B cell (primary cell): ENCODE results near the gene NPAS3. TPM values are rescaled to one million over a fixed set of nuclear protein-coding genes. Genes with fewer than 3 reads are reported as not detected.

Experiments used
- ATAC-seq: fragments of 200-7000 bp; cut with Tn5 transposase; one replicate; pipeline ENCODE4 v1.10.0; 2021; ENCODE audit warnings: low read depth, mild to moderate bottlenecking, moderate number of reproducible peaks, moderate library complexity
- CTCF ChIA-PET: fragments of 350-600 bp; sonication (Branson Sonifier 250); formaldehyde crosslinking; loops from one replicate; lab custom pipeline; 2021; ENCODE audit warnings: antibody characterized with exemption, inconsistent platforms; lab: Charles Lee
- POLR2A ChIA-PET: fragments of 350-600 bp; sonication (Branson Sonifier 250); formaldehyde crosslinking; loops from one replicate; lab custom pipeline; 2021; ENCODE audit warnings: antibody characterized with exemption; lab: Charles Lee
- DNase-seq: peaks from one replicate; pipeline ENCODE4 v3.0.0; 2013
- H2AFZ ChIP-seq: 2 replicates; pipeline ENCODE4 v1.6.1; 2012; ENCODE audit warnings: mild to moderate bottlenecking, low read depth, low read length; ENCODE audit not compliant: insufficient read depth, poor library complexity, severe bottlenecking
- H3K27ac ChIP-seq, 2 donors: 1 replicate in 1 of 2; 2 replicates in 1 of 2; pipeline ENCODE4 v1.5.1; 2012 to 2013; ENCODE audit warnings: low read length in 2 of 2, mild to moderate bottlenecking in 2 of 2, moderate library complexity in 1 of 2
- H3K27me3 ChIP-seq, 4 experiments: fragments of 200-600 bp in 1 of 4; sonication (generic) in 1 of 4; replicated peaks in 1 of 4; 1 replicate in 2 of 4; 2 replicates in 2 of 4; pipeline versions ENCODE4 v1.6.1 to v1.7.0; 2013 to 2016; ENCODE audit warnings: low read length in 3 of 4, mild to moderate bottlenecking in 2 of 4, mixed read lengths in 1 of 4, moderate library complexity in 1 of 4; ENCODE audit not compliant: insufficient read depth in 4 of 4, control insufficient read depth in 3 of 4; ENCODE audit errors: control extremely low read depth in 1 of 4
- H3K36me3 ChIP-seq, 2 experiments: replicated peaks in 1 of 2; 1 replicate in 1 of 2; 2 replicates in 1 of 2; pipeline versions ENCODE4 v1.6.1 to v1.7.1; 2013; ENCODE audit warnings: low read length in 1 of 2; ENCODE audit not compliant: insufficient read depth in 2 of 2, control insufficient read depth in 1 of 2; ENCODE audit errors: control extremely low read depth in 1 of 2, extremely low read depth in 1 of 2
- H3K4me1 ChIP-seq, 2 donors: fragments of 200-600 bp in 1 of 2; sonication (generic) in 1 of 2; 1 replicate in 1 of 2; 2 replicates in 1 of 2; pipeline versions ENCODE4 v1.5.1 to v1.6.1; 2013 to 2017; ENCODE audit warnings: low read length in 2 of 2; ENCODE audit not compliant: control insufficient read depth in 2 of 2, insufficient read depth in 2 of 2
- H3K4me2 ChIP-seq: replicated peaks from 2 replicates; pipeline ENCODE3; 2012; ENCODE audit warnings: mild to moderate bottlenecking, low read depth, low read length; ENCODE audit not compliant: poor library complexity, severe bottlenecking
- H3K4me3 ChIP-seq, 5 experiments: fragments of 200-600 bp in 1 of 5; sonication (generic) in 1 of 5; 1 replicate in 3 of 5; 2 replicates in 2 of 5; pipeline versions ENCODE4 v1.5.1 to v1.7.0; 2011 to 2016; ENCODE audit warnings: low read length in 4 of 5, mild to moderate bottlenecking in 4 of 5, low read depth in 2 of 5, control low read depth in 1 of 5, moderate library complexity in 1 of 5; ENCODE audit not compliant: insufficient read depth in 1 of 5; ENCODE audit errors: control extremely low read depth in 1 of 5, extremely low read depth in 1 of 5
- H3K79me2 ChIP-seq: fragments of 200-600 bp; sonication (generic); one replicate; pipeline ENCODE4 v1.6.0; 2016; ENCODE audit warnings: low read length; ENCODE audit not compliant: control insufficient read depth, insufficient read depth
- H3K9ac ChIP-seq: fragments of 200-600 bp; sonication (generic); 2 replicates; pipeline ENCODE4 v1.6.1; 2017; ENCODE audit warnings: mild to moderate bottlenecking, low read length, moderate library complexity
- H3K9me3 ChIP-seq, 3 donors: one replicate each; pipeline versions ENCODE4 v1.6.1 to v1.7.1; 2013; ENCODE audit warnings: low read length in 2 of 3; ENCODE audit not compliant: control insufficient read depth in 2 of 3, insufficient read depth in 1 of 3; ENCODE audit errors: control extremely low read depth in 1 of 3
- H4K20me1 ChIP-seq: 2 replicates; pipeline ENCODE4 v1.6.0; 2012; ENCODE audit warnings: mild to moderate bottlenecking, low read length; ENCODE audit not compliant: insufficient read depth, control insufficient read depth, poor library complexity, severe bottlenecking
- H3K27ac Mint-ChIP-seq: one replicate; pipeline ENCODE4 v1.8.0; 2021; ENCODE audit warnings: mixed read lengths
- H3K27me3 Mint-ChIP-seq: one replicate; pipeline ENCODE4 v1.8.0; 2021; ENCODE audit warnings: mixed read lengths
- H3K4me1 Mint-ChIP-seq: one replicate; pipeline ENCODE4 v1.8.0; 2021; ENCODE audit warnings: mixed read lengths
- H3K4me3 Mint-ChIP-seq: one replicate; pipeline ENCODE4 v1.8.0; 2021; ENCODE audit warnings: mixed read lengths
- H3K9me3 Mint-ChIP-seq: one replicate; pipeline ENCODE4 v1.8.0; 2022; ENCODE audit warnings: mixed read lengths; ENCODE audit not compliant: insufficient read depth
- EZH2 ChIP-seq: IDR thresholded peaks from 2 replicates; pipeline ENCODE4 v1.6.1; 2012; ENCODE audit warnings: borderline replicate concordance, low read depth, mild to moderate bottlenecking, moderate library complexity, low read length; ENCODE audit not compliant: insufficient read depth, poor library complexity, severe bottlenecking
- WGBS: methylation state at CpG from one replicate; pipeline ENCODE4 v1.1.5; 2013; ENCODE audit warnings: missing lambda C conversion rate; ENCODE audit not compliant: insufficient coverage; 5-methylcytosine and 5-hydroxymethylcytosine counted together
- intact Hi-C: fragments of 100-400 bp; cut with micrococcal nuclease; formaldehyde crosslinking; loops from one replicate; pipeline ENCODE4 v1.10.0; 2022
- polyA plus RNA-seq: library from polyadenylated mRNA; depleted of rRNA; stranded (reverse); fragments of >200 nt; gene quantifications from 2 replicates; pipeline ENCODE4 v1.2.3, GENCODE V29; 2012
- total RNA-seq, 2 donors: library from RNA; stranded (reverse); fragments of 120-200 nt in 1 of 2; gene quantifications; 1 replicate in 1 of 2; 2 replicates in 1 of 2; pipeline versions ENCODE4 v1.2.3 to v1.2.4, GENCODE V29; 2013 to 2022
- TF ChIP-seq, protein P1 (sequence below): fragments of 200-600 bp; IDR thresholded peaks from one replicate; pipeline ENCODE4 v1.8.0; 2022; ENCODE audit warnings: antibody characterized with exemption, mild to moderate bottlenecking

The NPAS3 gene
- total and polyA plus RNA-seq, 2 donors (not counting 1 experiment from before 2014, with no cell fraction given): not detected

DNA sequence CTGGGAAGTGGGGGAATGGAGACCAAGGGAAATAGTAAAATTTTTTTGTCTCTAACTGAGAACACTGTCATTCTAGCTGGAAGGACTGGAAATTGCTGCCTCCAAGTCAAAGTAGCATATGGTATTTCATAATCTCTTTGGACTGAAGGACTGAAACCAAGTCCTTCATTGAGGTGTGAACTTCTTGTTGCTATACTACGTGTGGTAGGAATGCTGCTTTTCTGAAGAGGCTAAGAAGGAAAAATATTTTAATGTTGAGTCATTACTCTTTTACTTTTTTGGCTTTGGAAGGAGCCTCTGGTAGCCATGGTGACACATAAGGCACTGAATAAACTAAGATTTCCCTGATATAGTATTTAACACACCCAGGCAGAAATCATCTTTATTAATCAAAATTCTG is 465.4 kb downstream of the NPAS3 start:
- H3K9ac ChIP-seq: no peak overlapping the region
- H3K4me1 ChIP-seq: no peaks in the 10 kb centered on the region
- H3K79me2 ChIP-seq: no peaks in the 10 kb centered on the region
- no peaks in the 10 kb centered on the region for H3K9me3 Mint-ChIP-seq
- no peak overlapping the region for H2AFZ ChIP-seq
- no peak for DNase-seq
- no peak overlapping the region for H3K4me3 ChIP-seq
- H3K27ac ChIP-seq: no peak overlapping the region
- intact Hi-C loops: no loop called here
- H3K4me1 Mint-ChIP-seq: no peaks in the 10 kb centered on the region
- TF ChIP-seq EZH2: no peak
- TF ChIP-seq, protein P1, sequence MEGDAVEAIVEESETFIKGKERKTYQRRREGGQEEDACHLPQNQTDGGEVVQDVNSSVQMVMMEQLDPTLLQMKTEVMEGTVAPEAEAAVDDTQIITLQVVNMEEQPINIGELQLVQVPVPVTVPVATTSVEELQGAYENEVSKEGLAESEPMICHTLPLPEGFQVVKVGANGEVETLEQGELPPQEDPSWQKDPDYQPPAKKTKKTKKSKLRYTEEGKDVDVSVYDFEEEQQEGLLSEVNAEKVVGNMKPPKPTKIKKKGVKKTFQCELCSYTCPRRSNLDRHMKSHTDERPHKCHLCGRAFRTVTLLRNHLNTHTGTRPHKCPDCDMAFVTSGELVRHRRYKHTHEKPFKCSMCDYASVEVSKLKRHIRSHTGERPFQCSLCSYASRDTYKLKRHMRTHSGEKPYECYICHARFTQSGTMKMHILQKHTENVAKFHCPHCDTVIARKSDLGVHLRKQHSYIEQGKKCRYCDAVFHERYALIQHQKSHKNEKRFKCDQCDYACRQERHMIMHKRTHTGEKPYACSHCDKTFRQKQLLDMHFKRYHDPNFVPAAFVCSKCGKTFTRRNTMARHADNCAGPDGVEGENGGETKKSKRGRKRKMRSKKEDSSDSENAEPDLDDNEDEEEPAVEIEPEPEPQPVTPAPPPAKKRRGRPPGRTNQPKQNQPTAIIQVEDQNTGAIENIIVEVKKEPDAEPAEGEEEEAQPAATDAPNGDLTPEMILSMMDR: no peak
- no peak overlapping the region for H3K4me2 ChIP-seq
- no peak overlapping the region for H3K4me3 Mint-ChIP-seq
- no peak for ATAC-seq
- no peaks in the 10 kb centered on the region for H3K9me3 ChIP-seq
- ChIA-PET CTCF (no interaction called here), POLR2A (no interaction called here)
- no peaks in the 10 kb centered on the region for H4K20me1 ChIP-seq
- H3K27me3 ChIP-seq: no peaks in the 10 kb centered on the region
- H3K36me3 ChIP-seq: no peaks in the 10 kb centered on the region
- WGBS: no CpG with 5 or more reads among the region's 1 CpG
- no peak overlapping the region for H3K27ac Mint-ChIP-seq
- no peaks in the 10 kb centered on the region for H3K27me3 Mint-ChIP-seq

DNA sequence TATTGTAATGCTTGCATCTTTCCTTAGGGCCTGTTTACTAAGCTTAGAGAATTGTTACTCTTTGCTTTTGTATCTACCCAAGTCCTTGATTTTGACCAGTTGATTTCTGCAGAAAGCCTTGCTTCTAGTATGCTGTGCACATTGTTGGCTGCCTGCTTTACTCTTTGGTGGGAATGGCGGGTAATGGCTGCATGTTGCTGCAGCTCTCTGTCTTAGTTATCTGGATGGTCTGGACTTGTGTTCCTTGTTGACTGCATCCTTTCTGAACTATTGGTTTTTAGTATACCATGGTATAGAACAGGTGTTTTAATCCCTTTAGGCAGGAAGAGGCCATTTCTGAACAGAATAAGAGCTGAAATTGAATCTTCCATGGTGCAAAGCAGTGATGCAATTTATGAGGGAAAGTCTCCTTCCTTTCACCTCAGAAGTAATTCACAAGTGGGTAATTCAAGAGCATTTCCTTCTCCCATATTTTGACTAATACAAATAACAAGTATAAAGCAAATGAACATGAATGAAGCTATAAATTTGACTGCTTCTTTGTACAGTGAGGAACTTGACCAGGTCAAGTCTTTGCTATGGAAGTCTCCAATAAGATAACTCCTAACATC is 466.4 kb downstream of the NPAS3 start:
- no peaks in the 10 kb centered on the region for H3K4me1 Mint-ChIP-seq
- 92% methylated on average over 1 of the region's 1 CpG for WGBS
- no peak for TF ChIP-seq EZH2
- TF ChIP-seq, protein P1: no peak
- Histone ChIP-seq H3K4me3 (no peak overlapping the region), H4K20me1 (no peaks in the 10 kb centered on the region), H3K27ac (no peak overlapping the region), H3K4me1 (no peaks in the 10 kb centered on the region), H3K36me3 (no peaks in the 10 kb centered on the region), H2AFZ (no peak overlapping the region), H3K4me2 (no peak overlapping the region), H3K9ac (no peak overlapping the region), H3K9me3 (no peaks in the 10 kb centered on the region), H3K79me2 (no peaks in the 10 kb centered on the region), H3K27me3 (no peaks in the 10 kb centered on the region)
- ChIA-PET POLR2A (no interaction called here), CTCF (no interaction called here)
- no peaks in the 10 kb centered on the region for H3K9me3 Mint-ChIP-seq
- intact Hi-C loops: no loop called here
- H3K27me3 Mint-ChIP-seq: no peaks in the 10 kb centered on the region
- no peak overlapping the region for H3K27ac Mint-ChIP-seq
- H3K4me3 Mint-ChIP-seq: no peak overlapping the region
- DNase-seq (no peak), ATAC-seq (no peak)
